ENCODE measurements around the gene FOXO6. TPM values are rescaled to one million over a fixed set of nuclear protein-coding genes. Genes with fewer than 3 reads are reported as not detected.

The FOXO6 gene
- total and polyA plus RNA-seq, 9 of the 15 experiments (the other 6 are each of a cell fraction or from before 2014, with no cell fraction given) = 0.04 to 0.31 (median 0.12) TPM; not detected in 5

DNA sequence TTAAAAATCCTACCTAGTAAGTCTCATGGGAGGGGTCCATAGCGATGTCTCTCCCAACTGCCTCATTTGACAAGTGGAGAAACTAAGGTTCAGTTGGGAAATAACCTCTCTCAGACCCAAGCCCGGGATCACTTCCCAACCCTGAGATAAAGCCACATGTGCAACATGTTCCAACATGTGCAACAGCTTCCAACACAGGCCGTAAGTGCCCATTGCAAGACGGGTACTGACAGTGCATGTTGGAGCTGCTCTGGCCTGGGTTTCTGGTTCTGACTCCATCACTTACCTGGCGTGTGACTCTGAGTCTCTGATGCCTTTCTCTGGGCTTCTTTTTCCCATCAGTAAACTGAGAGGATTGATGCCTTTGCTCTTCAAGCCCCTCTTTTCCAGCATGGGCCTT is 38.0 kb upstream of the FOXO6 start:
- Histone ChIP-seq H4K20me1 (replicated peaks; ENCODE audit: control insufficient read depth, insufficient read depth, low read length) (no peaks in the 10 kb centered on the region), H3K27me3 (ENCODE audit: control insufficient read depth in 2 of 2, insufficient read depth in 2 of 2, low read length in 2 of 2) (peaks cover 15 to 48% of the 10 kb centered on the region in 2 experiments), H3K36me3 (ENCODE audit: control insufficient read depth, insufficient read depth, low read length) (no peaks in the 10 kb centered on the region), H3K9ac (ENCODE audit: insufficient read depth in 1 of 2, low read depth in 2 of 2, low read length in 2 of 2) (no peak overlapping the region), H3K9me3 (replicated peaks; ENCODE audit: control insufficient read depth, insufficient read depth, low read depth, low read length) (no peaks in the 10 kb centered on the region), H2AFZ (ENCODE audit: low read depth, low read length) (no peak overlapping the region), H3K9me1 (ENCODE audit: control insufficient read depth, insufficient read depth, low read length) (no peaks in the 10 kb centered on the region), H3K4me3 (no peak overlapping the region), H3K27ac (ENCODE audit: extremely low read depth, low read depth, low read length) (no peak overlapping the region), H3K4me1 (replicated peaks in 1 of 2; ENCODE audit: control insufficient read depth in 2 of 2, insufficient read depth in 2 of 2, low read length in 2 of 2) (no peaks in the 10 kb centered on the region), H3K4me2 (ENCODE audit: insufficient read depth, low read length) (no peak overlapping the region), H3K79me2 (ENCODE audit: control insufficient read depth, insufficient read depth, low read length) (no peaks in the 10 kb centered on the region)
- in situ Hi-C loops (cut with MboI) = no loop called here
- no peak for ATAC-seq
- ChIA-PET CTCF (ENCODE audit: low intra/inter-chr PET ratio) (interaction anchor here (0.8 to 3.4 kb wide), 4 partner anchors 8 to 110 kb away, joined by 3 to 60 read pairs (median 8); no protein-coding TSS in a partner anchor), POLR2A (interaction anchor here (0.8 to 1.7 kb wide), 4 partner anchors 8 to 110 kb away, joined by 3 to 5 read pairs (median 4); no protein-coding TSS in a partner anchor)
- TF ChIP-seq, protein P1, sequence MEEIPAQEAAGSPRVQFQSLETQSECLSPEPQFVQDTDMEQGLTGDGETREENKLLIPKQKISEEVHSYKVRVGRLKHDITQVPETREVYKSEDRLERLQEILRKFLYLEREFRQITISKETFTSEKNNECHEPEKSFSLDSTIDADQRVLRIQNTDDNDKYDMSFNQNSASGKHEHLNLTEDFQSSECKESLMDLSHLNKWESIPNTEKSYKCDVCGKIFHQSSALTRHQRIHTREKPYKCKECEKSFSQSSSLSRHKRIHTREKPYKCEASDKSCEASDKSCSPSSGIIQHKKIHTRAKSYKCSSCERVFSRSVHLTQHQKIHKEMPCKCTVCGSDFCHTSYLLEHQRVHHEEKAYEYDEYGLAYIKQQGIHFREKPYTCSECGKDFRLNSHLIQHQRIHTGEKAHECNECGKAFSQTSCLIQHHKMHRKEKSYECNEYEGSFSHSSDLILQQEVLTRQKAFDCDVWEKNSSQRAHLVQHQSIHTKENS (CRISPR knock-in tag; IDR thresholded peaks at IDR 0.05) = no peak
- TF ChIP-seq, protein P2, sequence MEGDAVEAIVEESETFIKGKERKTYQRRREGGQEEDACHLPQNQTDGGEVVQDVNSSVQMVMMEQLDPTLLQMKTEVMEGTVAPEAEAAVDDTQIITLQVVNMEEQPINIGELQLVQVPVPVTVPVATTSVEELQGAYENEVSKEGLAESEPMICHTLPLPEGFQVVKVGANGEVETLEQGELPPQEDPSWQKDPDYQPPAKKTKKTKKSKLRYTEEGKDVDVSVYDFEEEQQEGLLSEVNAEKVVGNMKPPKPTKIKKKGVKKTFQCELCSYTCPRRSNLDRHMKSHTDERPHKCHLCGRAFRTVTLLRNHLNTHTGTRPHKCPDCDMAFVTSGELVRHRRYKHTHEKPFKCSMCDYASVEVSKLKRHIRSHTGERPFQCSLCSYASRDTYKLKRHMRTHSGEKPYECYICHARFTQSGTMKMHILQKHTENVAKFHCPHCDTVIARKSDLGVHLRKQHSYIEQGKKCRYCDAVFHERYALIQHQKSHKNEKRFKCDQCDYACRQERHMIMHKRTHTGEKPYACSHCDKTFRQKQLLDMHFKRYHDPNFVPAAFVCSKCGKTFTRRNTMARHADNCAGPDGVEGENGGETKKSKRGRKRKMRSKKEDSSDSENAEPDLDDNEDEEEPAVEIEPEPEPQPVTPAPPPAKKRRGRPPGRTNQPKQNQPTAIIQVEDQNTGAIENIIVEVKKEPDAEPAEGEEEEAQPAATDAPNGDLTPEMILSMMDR (IDR thresholded peaks at IDR 0.05 in 2 of 3, conservative IDR thresholded peaks at IDR 0.05 in 1 of 3; ENCODE audit: insufficient read depth in 2 of 3, low read depth in 1 of 3, low read length in 3 of 3) = 0 out of 6 replicates have a peak, but pooled peaks of 1 of the 3 experiments have one; percentile 23
- no peak for TF ChIP-seq KDM1A (IDR thresholded peaks at IDR 0.05)
- peak in 1 of 4 experiments; percentile 4 for DNase-seq (ENCODE audit: extremely low read depth in 1 of 4, low spot score in 3 of 4)
- intact Hi-C loops (cut with micrococcal nuclease) = loop anchor here (1.0 to 2.0 kb wide), 2 partner anchors 94 to 110 kb away; no protein-coding TSS in a partner anchor
- WGBS (ENCODE audit: insufficient coverage, low coverage, missing lambda C conversion rate) = 14% methylated on average over 5 of the region's 5 CpGs
- no peak for FAIRE-seq
- BruUV-seq (replicated peaks) = no TSS peak

All from K562 (cell line).